HCT116 (cell line): Measurements from ENCODE around the gene TLX2. TPM values are rescaled to one million over a fixed set of nuclear protein-coding genes. Genes with fewer than 3 reads are reported as not detected.

Experiments used
- ATAC-seq: fragments of 200-7000 bp; cut with Tn5 transposase; 2 replicates; pipeline ENCODE4 v1.9.1; 2020; ENCODE audit warnings: mild to moderate bottlenecking, moderate library complexity
- BruUV-seq: library from RNA; stranded (reverse); fragments of 400-500 nt; replicated peaks from 2 replicates; lab custom pipeline; 2021; lab: Mats Ljungman, UMichigan
- CTCF ChIA-PET: fragments of 300-600 bp; sonication (Branson Sonifier 250); formaldehyde crosslinking; loops from one replicate; lab custom pipeline; 2021; ENCODE audit warnings: antibody characterized with exemption; lab: Charles Lee
- POLR2A ChIA-PET: fragments of 300-600, 350-600 bp; sonication (Branson Sonifier 250); formaldehyde crosslinking; loops from one replicate; lab custom pipeline; 2021; ENCODE audit warnings: antibody characterized with exemption; lab: Charles Lee
- RAD21 ChIA-PET, 2 experiments: fragments of 300-600 bp; sonication (Branson Sonifier 250); formaldehyde crosslinking; loops; one replicate each; lab custom pipeline; 2023; ENCODE audit warnings: low total read pairs in 2 of 2; ENCODE audit not compliant: uncharacterized antibody in 2 of 2, unreplicated experiment in 2 of 2, low non-redundant PET in 1 of 2; lab: Charles Lee
- DNase-seq: peaks from one replicate; pipeline ENCODE4 v3.0.0-alpha.2; 2010; ENCODE audit warnings: low read depth, low spot score
- H2AFZ ChIP-seq: fragments of 200-600 bp; shearing (Covaris generic), sonication (generic); 2 replicates; pipeline ENCODE4 v1.6.1; 2017; ENCODE audit warnings: low read depth, mixed run types, mixed read lengths, antibody characterized with exemption, low read length; ENCODE audit not compliant: poor library complexity, severe bottlenecking
- H3K27ac ChIP-seq: 2 replicates; pipeline ENCODE4 v1.5.1; 2012; ENCODE audit warnings: low read depth, low read length
- H3K27me3 ChIP-seq: fragments of 200-600 bp; sonication (generic); 2 replicates; pipeline ENCODE4 v1.6.1; 2016; ENCODE audit warnings: mixed run types, low read length, mixed read lengths; ENCODE audit not compliant: insufficient read depth
- H3K36me3 ChIP-seq, 2 experiments: fragments of 200-500 bp in 1 of 2; fragments of 200-600 bp in 1 of 2; sonication (Bioruptor generic) in 1 of 2; sonication (generic) in 1 of 2; 2 replicates each; pipeline versions ENCODE4 v1.5.1 to v1.6.1; 2014 to 2016; ENCODE audit warnings: low read length in 2 of 2, inconsistent platforms in 1 of 2, mixed read lengths in 1 of 2, mixed run types in 1 of 2; ENCODE audit not compliant: insufficient read depth in 2 of 2, control insufficient read depth in 1 of 2
- H3K4me1 ChIP-seq, 2 experiments: fragments of 200-600 bp in 1 of 2; sonication (generic) in 1 of 2; 2 replicates each; pipeline versions ENCODE4 v1.5.1 to v1.6.1; 2012 to 2017; ENCODE audit warnings: low read length in 2 of 2, inconsistent platforms in 1 of 2, mild to moderate bottlenecking in 1 of 2, mixed read lengths in 1 of 2, mixed run types in 1 of 2, moderate library complexity in 1 of 2; ENCODE audit not compliant: insufficient read depth in 2 of 2, control insufficient read depth in 1 of 2
- H3K4me2 ChIP-seq: fragments of 200-600 bp; sonication (generic); 2 replicates; pipeline ENCODE4 v1.6.1; 2017; ENCODE audit warnings: mixed run types, low read length, mixed read lengths
- H3K4me3 ChIP-seq, 2 experiments: fragments of 200-600 bp in 1 of 2; sonication (generic) in 1 of 2; replicated peaks in 1 of 2; 2 replicates each; pipeline ENCODE4 v1.5.1; 2011 to 2016; ENCODE audit warnings: low read length in 2 of 2, control low read depth in 1 of 2, low read depth in 1 of 2, mild to moderate bottlenecking in 1 of 2, mixed read lengths in 1 of 2, mixed run types in 1 of 2
- H3K79me2 ChIP-seq: fragments of 200-600 bp; sonication (generic); 2 replicates; pipeline ENCODE4 v1.6.1; 2017; ENCODE audit warnings: mild to moderate bottlenecking, mixed run types, low read length, moderate library complexity, mixed read lengths; ENCODE audit not compliant: insufficient read depth
- H3K9ac ChIP-seq: fragments of 200-600 bp; sonication (generic); 2 replicates; pipeline ENCODE4 v1.6.1; 2016; ENCODE audit warnings: low read length, mixed read lengths
- H3K9me2 ChIP-seq: fragments of 200-600 bp; sonication (generic), shearing (Covaris generic); 2 replicates; pipeline ENCODE4 v1.6.1; 2017; ENCODE audit warnings: mixed run types, mild to moderate bottlenecking, moderate library complexity; ENCODE audit not compliant: insufficient read depth
- H3K9me3 ChIP-seq, 2 experiments: fragments of 200-500 bp in 1 of 2; fragments of 200-600 bp in 1 of 2; sonication (Bioruptor generic) in 1 of 2; sonication (generic) in 1 of 2; 2 replicates each; pipeline ENCODE4 v1.6.1; 2014 to 2017; ENCODE audit warnings: low read length in 2 of 2, mixed read lengths in 2 of 2, inconsistent platforms in 1 of 2, low read depth in 1 of 2, mild to moderate bottlenecking in 1 of 2, mixed run types in 1 of 2, moderate library complexity in 1 of 2; ENCODE audit not compliant: control insufficient read depth in 1 of 2, insufficient read depth in 1 of 2
- H4K20me1 ChIP-seq: fragments of 200-600 bp; sonication (generic), shearing (Covaris generic); 2 replicates; pipeline ENCODE4 v1.6.1; 2017; ENCODE audit warnings: mixed run types, mild to moderate bottlenecking, moderate library complexity; ENCODE audit not compliant: insufficient read depth
- EGR1 ChIP-seq: IDR thresholded peaks from 2 replicates; pipeline ENCODE4 v1.6.1; 2012; ENCODE audit warnings: low read depth
- ELF1 ChIP-seq: IDR thresholded peaks from 2 replicates; pipeline ENCODE4 v1.6.1; 2012; ENCODE audit warnings: low read depth, borderline replicate concordance
- EZH2phosphoT487 ChIP-seq: fragments of 200-600 bp; IDR thresholded peaks from 2 replicates; pipeline ENCODE4 v1.6.1; 2018; ENCODE audit warnings: antibody characterized with exemption, borderline replicate concordance
- FOSL1 ChIP-seq: IDR thresholded peaks from 2 replicates; pipeline ENCODE4 v1.6.1; 2012; ENCODE audit warnings: low read depth
- JUND ChIP-seq: IDR thresholded peaks from 2 replicates; pipeline ENCODE4 v1.6.1; 2012
- SIN3A ChIP-seq: IDR thresholded peaks from 2 replicates; pipeline ENCODE4 v1.6.1; 2012; ENCODE audit warnings: low read depth
- TCF7L2 ChIP-seq: IDR thresholded peaks from 2 replicates; pipeline ENCODE4 v1.7.0; 2011; ENCODE audit warnings: borderline replicate concordance, inconsistent platforms; ENCODE audit not compliant: insufficient read depth, insufficient read length; ENCODE audit errors: extremely low read depth
- YY1 ChIP-seq: IDR thresholded peaks from 2 replicates; pipeline ENCODE4 v1.6.1; 2011; ENCODE audit warnings: low read length, low read depth, moderate library complexity, mild to moderate bottlenecking; ENCODE audit not compliant: insufficient replicate concordance; ENCODE audit errors: extremely low read depth
- ZFX ChIP-seq: fragments of 450-650 bp; IDR thresholded peaks from 2 replicates; pipeline ENCODE4 v1.6.1; 2017
- intact Hi-C: fragments of 100-400 bp; cut with micrococcal nuclease; formaldehyde crosslinking; loops from 2 replicates; pipeline ENCODE4 v1.10.0; 2022
- total RNA-seq: library from RNA; stranded (reverse); gene quantifications from one replicate; pipeline ENCODE4 v1.2.1, GENCODE V29; 2021; ENCODE audit not compliant: unreplicated experiment
- TF ChIP-seq, protein P1 (sequence below), 3 experiments: fragments of 200-600 bp in 1 of 3; sonication (generic) in 1 of 3; IDR thresholded peaks in 2 of 3; conservative IDR thresholded peaks in 1 of 3; 2 replicates each; pipeline ENCODE4 v1.5.1; 2012 to 2017; ENCODE audit warnings: low read depth in 2 of 3, low read length in 2 of 3, antibody characterized with exemption in 1 of 3, borderline replicate concordance in 1 of 3, control low read depth in 1 of 3, mild to moderate bottlenecking in 1 of 3, mixed read lengths in 1 of 3, mixed run types in 1 of 3, moderate library complexity in 1 of 3; ENCODE audit not compliant: insufficient read depth in 1 of 3
- TF ChIP-seq, protein P2 (sequence below): IDR thresholded peaks from 2 replicates; pipeline ENCODE4 v1.6.1; 2011; ENCODE audit warnings: mild to moderate bottlenecking, low read length, moderate library complexity; ENCODE audit not compliant: insufficient replicate concordance; ENCODE audit errors: extremely low read depth
- TF ChIP-seq, protein P3 (sequence below): IDR thresholded peaks from 2 replicates; pipeline ENCODE4 v1.6.1; 2012

Gene TLX2
- total RNA-seq, 1 experiment from 2014 or later, result not detected

DNA sequence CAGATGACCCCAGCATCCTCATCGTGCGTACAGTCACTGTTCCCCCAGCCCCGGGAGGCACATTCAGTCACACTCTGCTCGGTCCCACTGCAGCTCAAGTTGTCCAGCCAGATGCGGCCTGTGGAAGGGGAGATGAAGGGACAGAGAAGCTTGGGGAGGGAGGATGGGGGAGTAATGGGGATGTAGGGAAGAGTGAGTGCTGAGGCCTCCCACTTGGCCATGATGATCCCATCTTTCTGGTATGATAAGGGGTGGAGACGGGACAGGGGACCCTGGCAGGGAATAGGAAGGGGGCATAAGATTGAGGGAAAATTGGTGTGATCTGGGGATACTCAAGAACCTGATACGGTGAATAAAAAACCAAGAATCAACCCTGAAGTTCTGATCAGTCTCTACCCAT, 36.0 kb downstream of the TLX2 start:
- Histone ChIP-seq H3K9me3 (no peaks in the 10 kb centered on the region), H3K79me2 (peaks cover 20% of the 10 kb centered on the region; the same call in 1 of the 2 replicates), H3K4me2 (peak overlapping the region; percentile 87), H3K27ac (peak overlapping the region; percentile 90; the same call in 1 of the 2 replicates)
- POLR2A ChIA-PET, result no interaction called here
- BruUV-seq, result no TSS peak
- RAD21 ChIA-PET, result no interaction called here
- TF ChIP-seq, protein P1, sequence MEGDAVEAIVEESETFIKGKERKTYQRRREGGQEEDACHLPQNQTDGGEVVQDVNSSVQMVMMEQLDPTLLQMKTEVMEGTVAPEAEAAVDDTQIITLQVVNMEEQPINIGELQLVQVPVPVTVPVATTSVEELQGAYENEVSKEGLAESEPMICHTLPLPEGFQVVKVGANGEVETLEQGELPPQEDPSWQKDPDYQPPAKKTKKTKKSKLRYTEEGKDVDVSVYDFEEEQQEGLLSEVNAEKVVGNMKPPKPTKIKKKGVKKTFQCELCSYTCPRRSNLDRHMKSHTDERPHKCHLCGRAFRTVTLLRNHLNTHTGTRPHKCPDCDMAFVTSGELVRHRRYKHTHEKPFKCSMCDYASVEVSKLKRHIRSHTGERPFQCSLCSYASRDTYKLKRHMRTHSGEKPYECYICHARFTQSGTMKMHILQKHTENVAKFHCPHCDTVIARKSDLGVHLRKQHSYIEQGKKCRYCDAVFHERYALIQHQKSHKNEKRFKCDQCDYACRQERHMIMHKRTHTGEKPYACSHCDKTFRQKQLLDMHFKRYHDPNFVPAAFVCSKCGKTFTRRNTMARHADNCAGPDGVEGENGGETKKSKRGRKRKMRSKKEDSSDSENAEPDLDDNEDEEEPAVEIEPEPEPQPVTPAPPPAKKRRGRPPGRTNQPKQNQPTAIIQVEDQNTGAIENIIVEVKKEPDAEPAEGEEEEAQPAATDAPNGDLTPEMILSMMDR (IDR thresholded peaks at IDR 0.05 in 2 of 3, conservative IDR thresholded peaks at IDR 0.05 in 1 of 3; ENCODE audit: borderline replicate concordance in 1 of 3, insufficient read depth in 1 of 3, low read depth in 2 of 3, low read length in 2 of 3), result no peak
- TF ChIP-seq ELF1 (no peak), SIN3A (no peak), EGR1 (no peak), JUND (no peak), FOSL1 (no peak), ZFX (no peak), EZH2phosphoT487 (no peak), TCF7L2 (no peak), YY1 (no peak)
- TF ChIP-seq, protein P2, sequence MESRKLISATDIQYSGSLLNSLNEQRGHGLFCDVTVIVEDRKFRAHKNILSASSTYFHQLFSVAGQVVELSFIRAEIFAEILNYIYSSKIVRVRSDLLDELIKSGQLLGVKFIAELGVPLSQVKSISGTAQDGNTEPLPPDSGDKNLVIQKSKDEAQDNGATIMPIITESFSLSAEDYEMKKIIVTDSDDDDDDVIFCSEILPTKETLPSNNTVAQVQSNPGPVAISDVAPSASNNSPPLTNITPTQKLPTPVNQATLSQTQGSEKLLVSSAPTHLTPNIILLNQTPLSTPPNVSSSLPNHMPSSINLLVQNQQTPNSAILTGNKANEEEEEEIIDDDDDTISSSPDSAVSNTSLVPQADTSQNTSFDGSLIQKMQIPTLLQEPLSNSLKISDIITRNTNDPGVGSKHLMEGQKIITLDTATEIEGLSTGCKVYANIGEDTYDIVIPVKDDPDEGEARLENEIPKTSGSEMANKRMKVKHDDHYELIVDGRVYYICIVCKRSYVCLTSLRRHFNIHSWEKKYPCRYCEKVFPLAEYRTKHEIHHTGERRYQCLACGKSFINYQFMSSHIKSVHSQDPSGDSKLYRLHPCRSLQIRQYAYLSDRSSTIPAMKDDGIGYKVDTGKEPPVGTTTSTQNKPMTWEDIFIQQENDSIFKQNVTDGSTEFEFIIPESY, result no peak
- TF ChIP-seq, protein P3, sequence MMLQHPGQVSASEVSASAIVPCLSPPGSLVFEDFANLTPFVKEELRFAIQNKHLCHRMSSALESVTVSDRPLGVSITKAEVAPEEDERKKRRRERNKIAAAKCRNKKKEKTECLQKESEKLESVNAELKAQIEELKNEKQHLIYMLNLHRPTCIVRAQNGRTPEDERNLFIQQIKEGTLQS, result no peak
- TF ChIP-seq, all 23 proteins: peak for 0
- Histone ChIP-seq H2AFZ (no peak overlapping the region), H3K9ac (peak overlapping the region; percentile 88), H3K4me1 (peaks cover 14 to 44% of the 10 kb centered on the region in 2 experiments; a peak in 3 of 4 replicates), H4K20me1 (no peaks in the 10 kb centered on the region), H3K36me3 (no peaks in the 10 kb centered on the region), H3K4me3 (peak overlapping the region; percentile 74 to 75), H3K9me2 (no peaks in the 10 kb centered on the region), H3K27me3 (no peaks in the 10 kb centered on the region)
- CTCF ChIA-PET, result no interaction called here
- no peak for DNase-seq
- ATAC-seq, result no peak
- intact Hi-C loops, result no loop called here
